PC-3 (cell line): ENCODE results near the gene DNAJA1. TPM values are rescaled to one million over a fixed set of nuclear protein-coding genes. Genes with fewer than 3 reads are reported as not detected.

Experiments used
- ATAC-seq: fragments of 200-7000 bp; cut with Tn5 transposase; 2 replicates; pipeline ENCODE4 v1.9.1; 2020; ENCODE audit warnings: mild to moderate bottlenecking, moderate library complexity
- BruUV-seq: library from RNA; stranded (reverse); fragments of 400-500 nt; replicated peaks from 2 replicates; lab custom pipeline; 2021; lab: Mats Ljungman, UMichigan
- CTCF ChIA-PET: fragments of 300-600 bp; sonication (Branson Sonifier 250); formaldehyde crosslinking; loops from one replicate; lab custom pipeline; 2022; ENCODE audit warnings: antibody characterized with exemption; lab: Charles Lee
- POLR2A ChIA-PET: fragments of 300-600 bp; sonication (Branson Sonifier 250); formaldehyde crosslinking; loops from one replicate; lab custom pipeline; 2022; ENCODE audit warnings: antibody characterized with exemption; ENCODE audit not compliant: unreplicated experiment; lab: Charles Lee
- DNase-seq: peaks from one replicate; pipeline ENCODE4 v3.0.0-alpha.2; 2015
- H2AFZ ChIP-seq: fragments of 300-600 bp; sonication (generic); 2 replicates; pipeline ENCODE4 v1.6.0; 2016; ENCODE audit warnings: antibody characterized with exemption, low read length
- H3F3A ChIP-seq: fragments of 300-600 bp; sonication (generic); one replicate; pipeline ENCODE4 v1.6.0; 2017; ENCODE audit warnings: antibody characterized with exemption, low read length, control low read depth, mild to moderate bottlenecking; ENCODE audit not compliant: unreplicated experiment
- H3K27ac ChIP-seq: fragments of 300-600 bp; sonication (generic); 2 replicates; pipeline ENCODE4 v1.5.1; 2016; ENCODE audit warnings: mild to moderate bottlenecking, low read length
- H3K27me3 ChIP-seq: fragments of 300-600 bp; sonication (generic); 2 replicates; pipeline ENCODE4 v1.6.1; 2016; ENCODE audit warnings: low read length, mixed read lengths
- H3K36me3 ChIP-seq: fragments of 300-600 bp; sonication (generic); 2 replicates; pipeline ENCODE4 v1.6.1; 2016; ENCODE audit warnings: low read depth, mixed run types, low read length, mixed read lengths
- H3K4me1 ChIP-seq: fragments of 300-600 bp; sonication (generic); 2 replicates; pipeline ENCODE4 v1.5.1; 2016; ENCODE audit warnings: low read length; ENCODE audit not compliant: insufficient read depth
- H3K4me2 ChIP-seq: fragments of 300-600 bp; sonication (generic); 2 replicates; pipeline ENCODE4 v1.6.0; 2016; ENCODE audit warnings: low read length
- H3K4me3 ChIP-seq: fragments of 300-600 bp; sonication (generic); 2 replicates; pipeline ENCODE4 v1.5.1; 2016; ENCODE audit warnings: mild to moderate bottlenecking, low read length, mixed read lengths
- H3K79me2 ChIP-seq: fragments of 300-600 bp; sonication (generic); 2 replicates; pipeline ENCODE4 v1.6.1; 2017; ENCODE audit warnings: low read length, mixed read lengths
- H3K9ac ChIP-seq: fragments of 300-600 bp; sonication (generic); 2 replicates; pipeline ENCODE4 v1.6.0; 2016; ENCODE audit warnings: mild to moderate bottlenecking, low read length
- H3K9me2 ChIP-seq: fragments of 300-600 bp; sonication (generic); replicated peaks from 2 replicates; pipeline ENCODE4 v1.6.1; 2016; ENCODE audit warnings: mixed run types, low read length, mixed read lengths
- H3K9me3 ChIP-seq: fragments of 300-600 bp; sonication (generic); 2 replicates; pipeline ENCODE4 v1.6.1; 2016; ENCODE audit warnings: low read length, mixed read lengths
- H4K20me1 ChIP-seq: fragments of 300-600 bp; sonication (generic); 2 replicates; pipeline ENCODE4 v1.6.1; 2016; ENCODE audit warnings: low read length, mixed read lengths
- CTCF ChIP-seq: fragments of 300-600 bp; sonication (generic); conservative IDR thresholded peaks from 2 replicates; pipeline ENCODE4 v1.5.1; 2017; ENCODE audit warnings: antibody characterized with exemption, low read depth, mild to moderate bottlenecking, low read length
- EZH2 ChIP-seq: fragments of 300-600 bp; sonication (generic); IDR thresholded peaks from one replicate; pipeline ENCODE4 v1.6.1; 2017; ENCODE audit warnings: antibody characterized with exemption, mild to moderate bottlenecking, low read length; ENCODE audit not compliant: unreplicated experiment
- EZH2phosphoT487 ChIP-seq: fragments of 300-600 bp; sonication (generic); IDR thresholded peaks from 2 replicates; pipeline ENCODE4 v1.6.1; 2018; ENCODE audit warnings: mild to moderate bottlenecking, antibody characterized with exemption, low read length, borderline replicate concordance
- intact Hi-C: fragments of 100-400 bp; cut with micrococcal nuclease; formaldehyde crosslinking; loops from 2 replicates; pipeline ENCODE4 v1.9.0; 2023
- total RNA-seq: library from RNA; depleted of rRNA; stranded (reverse); fragments of >200 nt; gene quantifications from 2 replicates; pipeline ENCODE4 v1.2.3, GENCODE V29; 2014

Gene DNAJA1
- total RNA-seq, 1 experiment from 2014 or later: 109 TPM

DNA sequence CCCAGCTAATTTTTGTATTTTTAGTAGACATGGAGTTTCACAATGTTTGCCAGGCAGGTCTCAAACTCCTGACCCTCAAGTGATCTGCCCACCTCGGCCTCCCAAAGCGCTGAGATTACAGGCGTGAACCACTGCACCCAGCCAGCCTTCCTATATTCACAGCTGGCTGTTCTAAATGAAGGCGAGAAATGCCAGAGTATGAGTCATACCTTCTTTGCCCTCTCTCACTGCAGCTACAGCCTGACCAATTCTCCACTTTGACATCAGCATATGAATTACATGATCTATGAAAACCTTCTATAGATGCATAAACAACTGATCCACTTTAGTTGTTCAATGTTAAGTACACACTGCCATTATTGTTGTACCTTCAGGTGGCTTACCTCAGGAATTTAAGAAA is 38.1 kb upstream of the DNAJA1 start:
- no peaks in the 10 kb centered on the region for H3K27me3 ChIP-seq
- no peak overlapping the region for H2AFZ ChIP-seq
- ATAC-seq (no peak), DNase-seq (no peak)
- no peaks in the 10 kb centered on the region for H4K20me1 ChIP-seq
- no peaks in the 10 kb centered on the region for H3K4me1 ChIP-seq
- no peaks in the 10 kb centered on the region for H3K9me2 ChIP-seq
- no peak overlapping the region for H3K9ac ChIP-seq
- ChIA-PET POLR2A (no interaction called here), CTCF (no interaction called here)
- no peaks in the 10 kb centered on the region; the same call in 1 of the 2 replicates for H3K79me2 ChIP-seq
- intact Hi-C loops: no loop called here
- H3K27ac ChIP-seq: no peak overlapping the region
- TF ChIP-seq EZH2 (no peak), CTCF (no peak)
- no peaks in the 10 kb centered on the region for H3F3A ChIP-seq
- H3K36me3 ChIP-seq: peaks cover 13% of the 10 kb centered on the region
- no TSS peak for BruUV-seq
- no peak overlapping the region for H3K4me2 ChIP-seq
- H3K9me3 ChIP-seq: no peaks in the 10 kb centered on the region
- no peak overlapping the region for H3K4me3 ChIP-seq

DNA sequence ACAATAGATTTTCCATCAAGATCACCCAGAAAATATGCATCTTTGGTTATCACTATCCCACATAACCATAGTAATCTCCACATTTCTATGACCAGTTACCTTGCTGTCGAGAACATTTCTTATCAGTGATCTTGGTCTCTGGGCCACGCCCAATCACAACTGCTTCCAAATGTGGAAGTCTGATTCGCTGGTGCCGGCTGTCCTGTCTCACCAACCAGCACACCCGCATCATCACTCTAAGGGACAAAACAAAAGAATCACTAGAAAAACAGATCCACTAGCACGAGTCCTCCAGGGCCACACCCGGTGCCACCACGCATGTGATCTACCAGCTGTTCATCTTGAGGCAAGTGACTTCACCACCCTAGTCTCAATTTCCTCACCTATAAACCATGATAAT is 35.4 kb upstream of the DNAJA1 start:
- Histone ChIP-seq H3K9me3 (no peaks in the 10 kb centered on the region), H3K9ac (no peak overlapping the region), H2AFZ (no peak overlapping the region), H3K79me2 (peaks cover 4% of the 10 kb centered on the region; the same call in 1 of the 2 replicates), H3K4me2 (no peak overlapping the region), H3K36me3 (peaks cover 13% of the 10 kb centered on the region), H3K4me3 (no peak overlapping the region), H3K9me2 (no peaks in the 10 kb centered on the region), H4K20me1 (no peaks in the 10 kb centered on the region), H3K27ac (no peak overlapping the region), H3K27me3 (no peaks in the 10 kb centered on the region), H3F3A (no peaks in the 10 kb centered on the region), H3K4me1 (no peaks in the 10 kb centered on the region)
- DNase-seq: no peak
- POLR2A ChIA-PET: no interaction called here
- intact Hi-C loops: no loop called here
- CTCF ChIA-PET: no interaction called here
- BruUV-seq: no TSS peak
- TF ChIP-seq EZH2 (no peak), CTCF (no peak), EZH2phosphoT487 (no peak)
- no peak for ATAC-seq

- Histone ChIP-seq H3K36me3 (peaks cover 12% of the 10 kb centered on the region), H3K9me3 (no peaks in the 10 kb centered on the region), H3K27me3 (no peaks in the 10 kb centered on the region), H3K27ac (no peak overlapping the region), H3K4me3 (no peak overlapping the region), H3F3A (no peaks in the 10 kb centered on the region), H3K4me2 (no peak overlapping the region), H4K20me1 (no peaks in the 10 kb centered on the region), H2AFZ (no peak overlapping the region), H3K79me2 (peaks cover 10% of the 10 kb centered on the region), H3K9ac (no peak overlapping the region), H3K9me2 (no peaks in the 10 kb centered on the region), H3K4me1 (no peaks in the 10 kb centered on the region)
- no peak for ATAC-seq
- CTCF ChIA-PET: no interaction called here
- BruUV-seq: no TSS peak
- no peak for DNase-seq
- POLR2A ChIA-PET: no interaction called here
- TF ChIP-seq CTCF: no peak
- intact Hi-C loops: no loop called here
Observed at GRCh38 chr9:32991897-32992594, 33.0 kb upstream of the DNAJA1 start.
